NOMO-1 treated with DMSO at 0.1 percent for 48 hours (cell line): ENCODE measurements around the gene FAM120AOS.

ENCODE experiments used
- DNase-seq: peaks from one replicate; lab custom pipeline; 2025; ENCODE audit not compliant: unreplicated experiment; lab: John Stamatoyannopoulos, UW

The FAM120AOS gene

DNA sequence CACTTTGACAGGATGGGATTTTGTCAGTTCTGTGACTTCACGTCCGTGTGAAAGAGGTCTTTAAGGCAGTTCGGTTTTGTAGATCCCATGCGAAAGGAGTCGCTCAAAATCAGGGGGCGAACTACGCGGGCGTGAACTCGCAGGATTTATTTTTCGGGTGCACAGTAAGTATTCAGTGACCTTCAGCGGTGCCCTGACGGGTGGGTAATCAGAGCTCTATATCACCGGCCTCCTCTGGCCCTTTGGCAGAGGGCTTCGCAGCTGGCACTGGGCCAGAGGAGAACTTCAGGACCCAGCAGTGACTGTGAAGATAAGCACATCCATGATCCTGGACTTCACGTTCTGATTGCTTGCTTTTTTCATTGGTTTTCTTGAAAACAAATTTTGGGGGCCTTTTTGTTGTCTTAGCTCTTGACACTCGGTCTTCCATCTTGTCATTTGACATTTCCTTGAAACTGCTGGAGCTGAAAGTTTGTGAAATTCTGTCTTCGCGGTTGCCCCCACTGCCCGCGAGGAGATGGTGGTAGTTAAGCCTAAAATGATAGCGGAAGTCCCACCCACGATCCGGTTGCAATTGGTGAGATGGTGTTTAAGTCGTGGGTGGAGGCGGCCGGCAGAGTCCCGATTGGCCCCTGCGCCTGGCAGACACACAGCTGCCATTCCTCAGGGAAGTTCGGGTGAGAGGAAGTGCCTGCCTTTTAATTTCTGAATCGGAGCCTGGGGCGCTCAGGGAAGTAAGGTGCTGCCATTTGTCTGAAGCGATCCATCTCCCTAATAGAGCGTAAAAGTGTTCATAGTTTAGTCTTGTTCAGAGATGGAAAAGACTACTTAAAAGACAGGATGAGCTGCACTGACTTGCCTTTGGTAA is at the start of gene FAM120AOS:
FAM120AOS (minus strand) TSS at position 535 of the 868 bp plus-strand sequence. CDS start 872 bp downstream, outside the sequence.
- DNase-seq: peak; percentile 95

- DNase-seq: no peak
Observed at GRCh38 chr9:93501406-93501805, 48.0 kb upstream of the FAM120AOS start.

- no peak for DNase-seq
Observed at GRCh38 chr9:93500571-93501298, 47.4 kb upstream of the FAM120AOS start.

GRCh38 chr9:93496285-93496684 is 42.9 kb upstream of the FAM120AOS start:
- no peak for DNase-seq

GRCh38 chr9:93493949-93494348 is 40.6 kb upstream of the FAM120AOS start:
- DNase-seq: no peak

DNA sequence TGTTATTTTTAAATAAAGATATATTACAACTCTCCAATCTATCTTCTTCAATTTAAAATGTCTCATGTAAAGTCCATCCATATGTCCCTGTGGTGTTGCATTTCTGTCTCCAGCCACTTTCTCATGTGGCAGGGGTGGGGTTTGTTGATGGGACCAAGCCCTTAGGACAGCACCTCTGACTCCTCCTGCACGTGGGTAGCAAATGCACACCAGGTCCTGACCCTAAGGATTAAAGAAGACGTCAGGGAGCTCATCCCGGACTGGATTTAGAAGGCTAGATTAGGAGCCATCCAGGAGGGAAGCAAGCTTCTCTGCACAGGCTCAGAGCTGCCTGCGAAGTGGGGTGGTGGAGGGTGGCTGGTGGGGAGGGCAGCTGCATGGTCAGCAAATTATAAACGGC is 38.9 kb upstream of the FAM120AOS start:
- DNase-seq: no peak

DNA sequence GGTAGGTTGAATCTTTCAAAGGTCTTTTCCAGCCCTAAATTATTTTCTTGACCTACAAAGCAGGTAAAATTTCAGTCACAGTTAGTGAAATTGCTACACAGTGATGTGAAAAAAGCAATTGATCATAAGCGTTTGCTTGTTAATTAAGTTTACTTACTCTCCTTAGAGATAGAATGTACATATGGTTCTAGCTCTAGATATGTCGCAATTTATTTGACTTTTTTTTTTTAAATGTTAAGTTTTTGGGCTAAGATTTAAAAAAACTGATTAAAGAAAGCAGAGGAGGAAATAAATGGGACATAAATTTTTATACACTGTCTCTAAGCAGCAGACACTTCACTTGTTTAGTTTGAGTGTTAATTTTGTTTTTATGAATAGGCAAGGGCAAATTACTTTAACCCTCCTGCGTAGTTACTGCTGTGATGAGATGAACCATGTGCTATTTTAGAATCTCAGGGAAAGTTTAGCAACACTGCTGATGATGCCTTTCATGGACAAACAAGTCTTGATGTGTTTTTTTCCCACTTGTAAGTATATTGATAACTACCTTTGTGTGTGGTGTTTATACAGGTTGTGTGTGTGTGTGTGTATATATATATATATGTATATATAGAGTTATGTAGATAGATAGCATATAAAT is 38.3 kb upstream of the FAM120AOS start:
- no peak for DNase-seq

DNA sequence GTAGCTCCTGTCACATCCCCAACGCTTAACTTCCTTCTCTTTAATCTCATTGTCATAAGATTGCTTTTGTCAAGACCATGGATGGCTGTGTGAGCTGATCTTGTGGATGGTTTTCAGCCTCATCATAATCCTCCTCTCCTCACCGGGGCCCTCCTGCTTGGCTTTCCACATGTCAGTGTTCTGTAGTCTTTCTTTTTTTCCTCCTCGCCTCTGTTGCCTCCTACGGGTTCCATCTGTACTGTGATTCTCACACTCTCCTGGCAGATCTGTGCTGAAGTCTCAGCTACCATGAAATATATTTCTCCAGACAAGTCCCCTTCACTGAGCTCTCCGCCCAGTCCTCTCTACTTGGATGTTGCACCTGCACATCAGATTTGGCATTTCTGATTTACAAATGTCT is 34.9 kb upstream of the FAM120AOS start:
- no peak for DNase-seq

DNA sequence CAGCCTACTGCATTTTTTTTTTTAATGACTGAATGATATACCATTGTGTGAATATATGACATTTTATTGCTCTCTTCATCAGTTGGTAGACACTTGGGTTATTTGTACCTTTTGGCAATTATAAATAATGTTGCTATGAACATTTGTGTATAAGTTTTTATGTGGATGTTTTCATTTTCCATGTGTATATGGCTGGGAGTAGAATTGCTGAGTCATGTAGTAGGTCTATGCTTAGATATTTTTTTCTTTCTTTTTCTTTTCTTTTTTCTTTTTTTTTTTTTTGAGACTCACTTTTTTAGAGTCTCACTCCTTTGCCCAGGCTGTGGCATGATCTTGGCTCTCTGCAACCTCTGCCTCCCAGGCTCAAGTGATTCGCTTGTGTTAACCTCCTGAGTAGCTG is 32.9 kb upstream of the FAM120AOS start:
- no peak for DNase-seq

GRCh38 chr9:93483497-93483896 is 30.1 kb upstream of the FAM120AOS start:
- DNase-seq: no peak

- no peak for DNase-seq
Observed at GRCh38 chr9:93480728-93481324, 27.4 kb upstream of the FAM120AOS start.

DNA sequence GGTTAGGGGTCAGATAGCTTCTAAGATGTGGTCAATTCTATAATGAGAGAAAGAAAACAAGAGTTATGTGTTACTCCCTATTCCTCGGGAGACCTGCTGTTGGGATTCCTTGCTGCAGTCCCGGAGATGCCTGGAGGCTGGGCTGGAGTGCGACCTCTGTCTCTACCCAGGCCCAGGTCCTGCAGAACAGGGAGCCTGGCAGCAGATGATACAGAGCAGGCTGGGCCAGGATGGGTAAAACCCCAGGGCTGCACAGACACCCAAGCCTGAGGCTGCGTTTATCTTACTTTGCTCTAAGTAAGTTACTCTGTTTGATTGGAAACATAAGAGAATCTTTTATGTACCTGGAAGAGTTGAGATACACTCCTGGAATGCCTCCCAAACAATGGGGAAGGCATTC is 26.9 kb upstream of the FAM120AOS start:
- no peak for DNase-seq

DNA sequence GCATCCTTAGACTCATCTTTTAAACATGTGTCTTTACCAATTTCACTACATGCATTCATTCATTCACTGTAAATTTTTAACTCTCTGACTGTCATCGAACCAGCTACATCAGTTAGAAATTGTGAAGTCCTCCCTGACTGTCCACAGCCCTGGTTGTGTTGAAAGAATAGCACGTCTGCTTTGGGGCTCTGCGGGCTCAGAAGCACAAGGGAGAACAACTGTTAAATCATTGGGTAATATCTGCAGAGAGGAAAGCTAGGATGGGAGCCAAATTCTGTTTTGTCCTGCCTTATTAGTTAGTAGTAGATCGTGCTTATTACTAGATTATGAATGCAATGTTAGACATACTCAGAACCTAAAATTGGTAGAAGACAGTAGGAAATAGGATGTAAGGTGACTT is 26.3 kb upstream of the FAM120AOS start:
- DNase-seq: no peak

- DNase-seq: no peak
Observed at GRCh38 chr9:93477397-93477796, 24.0 kb upstream of the FAM120AOS start.

- no peak for DNase-seq
Observed at GRCh38 chr9:93476924-93477323, 23.5 kb upstream of the FAM120AOS start.

DNA sequence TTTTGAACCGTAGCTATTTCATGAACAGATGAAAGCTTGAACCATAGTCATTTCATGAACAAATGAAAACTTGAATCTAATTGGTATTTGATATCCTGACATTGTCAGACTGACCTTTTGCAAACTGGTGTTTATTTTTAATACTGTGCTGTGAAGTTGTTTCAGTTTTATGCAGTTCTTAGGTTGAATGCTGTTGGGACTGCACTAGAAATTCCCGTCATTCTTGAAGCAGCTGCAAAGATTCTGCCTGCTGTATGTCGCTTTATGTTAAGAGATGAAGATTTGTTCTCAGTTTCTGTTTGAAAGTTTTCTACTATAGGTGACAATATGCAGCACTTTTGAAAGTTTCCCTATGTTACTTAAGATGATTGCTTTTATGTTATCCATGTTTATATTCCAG is 22.5 kb upstream of the FAM120AOS start:
- no peak for DNase-seq

DNA sequence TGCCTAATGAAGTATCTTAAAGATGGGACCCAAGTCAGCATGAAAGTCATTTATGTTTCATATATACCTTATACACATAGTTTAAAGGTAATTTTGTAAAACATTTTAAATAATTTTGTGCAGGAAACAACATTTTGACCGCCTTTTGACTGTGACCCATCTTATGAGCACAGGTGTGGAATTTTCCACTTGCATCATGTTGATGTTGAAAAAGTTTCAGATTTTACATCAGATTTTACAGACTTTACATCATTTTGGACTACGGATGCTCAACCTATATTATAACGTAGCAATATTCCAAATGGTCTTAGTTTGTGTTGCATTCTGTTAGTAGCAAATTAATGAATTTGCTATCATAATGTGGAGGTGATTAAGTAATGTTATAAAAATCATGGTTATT is 21.7 kb upstream of the FAM120AOS start:
- no peak for DNase-seq

- DNase-seq: no peak
Observed at GRCh38 chr9:93473411-93473810, 20.0 kb upstream of the FAM120AOS start.

DNA sequence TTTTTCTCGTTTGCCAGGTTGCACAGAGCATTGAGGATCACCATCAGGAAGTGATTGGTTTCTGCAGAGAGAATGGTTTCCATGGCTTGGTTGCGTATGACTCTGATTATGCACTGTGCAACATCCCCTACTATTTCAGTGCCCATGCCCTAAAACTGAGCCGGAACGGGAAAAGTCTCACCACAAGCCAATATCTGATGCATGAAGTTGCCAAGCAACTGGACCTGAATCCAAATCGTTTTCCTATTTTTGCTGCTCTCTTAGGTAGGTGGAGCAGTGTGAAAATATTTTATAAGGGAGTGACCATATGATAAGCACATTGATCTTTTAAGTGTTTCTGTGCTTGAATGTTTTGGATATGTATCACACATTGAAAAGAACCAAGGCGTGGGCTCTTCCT is 17.7 kb upstream of the FAM120AOS start:
- no peak for DNase-seq

DNA sequence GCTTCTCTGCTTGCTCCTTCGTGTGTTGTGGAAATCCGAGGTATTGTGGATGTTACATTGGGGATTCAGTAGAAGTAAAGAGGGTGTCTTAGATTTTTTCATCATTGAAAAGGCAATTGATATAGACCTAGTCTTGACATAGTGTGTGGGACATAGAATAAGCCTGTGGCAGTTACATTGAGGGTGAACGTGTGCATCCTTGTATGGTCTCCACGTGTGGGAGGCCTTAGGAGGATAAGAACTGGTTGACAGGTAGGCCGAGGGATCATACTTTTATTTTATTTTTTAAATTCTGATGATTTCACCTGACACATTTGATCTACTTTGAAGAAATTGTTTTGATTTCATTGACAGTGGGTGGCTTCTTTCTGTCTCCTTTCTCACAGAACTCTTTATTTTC is 17.0 kb upstream of the FAM120AOS start:
- DNase-seq: no peak

GRCh38 chr9:93468763-93469456 is 15.5 kb upstream of the FAM120AOS start:
- no peak for DNase-seq
